HG02763 (cell line): ENCODE data around the gene ICAM4.

Source experiments
- ATAC-seq: cut with Tn5 transposase; IDR thresholded peaks from one replicate; pipeline ENCODE4 v1.9.1; 2021; ENCODE audit warnings: mild to moderate bottlenecking, moderate library complexity; ENCODE audit not compliant: unreplicated experiment

Gene ICAM4

DNA sequence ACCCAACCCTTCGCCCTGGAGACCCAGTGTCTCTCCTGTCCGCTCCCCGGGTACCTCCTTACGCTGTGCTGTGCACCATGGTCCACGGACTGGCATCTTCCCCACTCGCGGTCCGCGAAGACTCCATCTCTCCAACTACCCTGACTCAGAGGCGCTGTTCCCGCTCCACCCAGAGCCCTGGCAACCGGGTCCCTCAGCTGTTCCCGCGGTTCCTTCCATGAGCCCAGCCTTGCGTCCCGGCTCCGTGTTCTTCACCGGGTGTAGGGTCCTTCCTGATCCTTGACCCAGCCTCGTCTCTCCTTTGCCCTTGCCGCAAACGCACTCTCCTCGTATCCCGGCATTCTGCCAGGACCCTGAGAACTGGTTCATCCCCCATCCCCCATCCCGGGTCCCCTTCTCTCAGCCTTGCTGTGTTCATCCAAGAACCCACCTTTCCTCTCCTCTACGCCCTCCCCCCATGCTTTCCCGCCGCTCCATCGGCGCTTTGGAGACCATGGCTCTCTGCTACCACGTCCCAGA is 3.7 kb downstream of the ICAM4 start:
- ATAC-seq: no peak

DNA sequence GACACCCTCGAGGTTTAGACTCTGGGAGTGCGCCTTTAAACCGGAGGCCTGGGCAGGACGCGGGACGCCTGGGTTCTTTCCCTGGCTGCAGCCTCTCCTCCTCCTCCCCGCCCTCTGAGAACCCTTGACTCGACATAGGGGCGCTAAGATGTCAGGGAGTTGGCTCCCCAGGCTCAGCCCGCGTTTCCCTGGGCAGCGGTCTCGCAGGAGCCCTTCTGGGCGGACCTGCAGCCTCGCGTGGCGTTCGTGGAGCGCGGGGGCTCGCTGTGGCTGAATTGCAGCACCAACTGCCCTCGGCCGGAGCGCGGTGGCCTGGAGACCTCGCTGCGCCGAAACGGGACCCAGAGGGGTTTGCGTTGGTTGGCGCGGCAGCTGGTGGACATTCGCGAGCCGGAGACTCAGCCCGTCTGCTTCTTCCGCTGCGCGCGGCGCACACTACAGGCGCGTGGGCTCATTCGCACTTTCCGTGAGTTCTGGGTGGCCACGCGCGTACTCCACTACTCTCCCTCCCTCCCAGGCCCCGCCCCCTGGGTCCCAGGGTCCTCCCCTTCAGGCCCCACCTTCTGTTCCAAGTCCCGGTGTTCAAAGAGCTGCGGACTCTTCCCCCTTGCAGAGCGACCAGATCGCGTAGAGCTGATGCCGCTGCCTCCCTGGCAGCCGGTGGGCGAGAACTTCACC is 4.3 kb downstream of the ICAM4 start:
- ATAC-seq: no peak

DNA sequence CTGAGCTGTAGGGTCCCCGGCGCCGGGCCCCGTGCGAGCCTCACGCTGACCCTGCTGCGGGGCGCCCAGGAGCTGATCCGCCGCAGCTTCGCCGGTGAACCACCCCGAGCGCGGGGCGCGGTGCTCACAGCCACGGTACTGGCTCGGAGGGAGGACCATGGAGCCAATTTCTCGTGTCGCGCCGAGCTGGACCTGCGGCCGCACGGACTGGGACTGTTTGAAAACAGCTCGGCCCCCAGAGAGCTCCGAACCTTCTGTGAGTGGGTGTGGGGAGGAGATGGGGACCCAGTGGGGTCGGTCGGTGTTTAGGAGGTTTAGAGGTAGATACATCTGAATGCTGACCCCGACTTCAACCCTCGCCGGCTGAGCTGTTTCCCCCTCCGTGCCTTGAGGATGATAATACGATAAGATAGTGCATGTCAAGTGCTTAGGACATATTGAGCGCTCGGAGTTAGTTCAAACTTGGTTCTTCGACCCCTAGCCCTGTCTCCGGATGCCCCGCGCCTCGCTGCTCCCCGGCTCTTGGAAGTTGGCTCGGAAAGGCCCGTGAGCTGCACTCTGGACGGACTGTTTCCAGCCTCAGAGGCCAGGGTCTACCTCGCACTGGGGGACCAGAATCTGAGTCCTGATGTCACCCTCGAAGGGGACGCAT is 4.9 kb downstream of the ICAM4 start:
- ATAC-seq: no peak

DNA sequence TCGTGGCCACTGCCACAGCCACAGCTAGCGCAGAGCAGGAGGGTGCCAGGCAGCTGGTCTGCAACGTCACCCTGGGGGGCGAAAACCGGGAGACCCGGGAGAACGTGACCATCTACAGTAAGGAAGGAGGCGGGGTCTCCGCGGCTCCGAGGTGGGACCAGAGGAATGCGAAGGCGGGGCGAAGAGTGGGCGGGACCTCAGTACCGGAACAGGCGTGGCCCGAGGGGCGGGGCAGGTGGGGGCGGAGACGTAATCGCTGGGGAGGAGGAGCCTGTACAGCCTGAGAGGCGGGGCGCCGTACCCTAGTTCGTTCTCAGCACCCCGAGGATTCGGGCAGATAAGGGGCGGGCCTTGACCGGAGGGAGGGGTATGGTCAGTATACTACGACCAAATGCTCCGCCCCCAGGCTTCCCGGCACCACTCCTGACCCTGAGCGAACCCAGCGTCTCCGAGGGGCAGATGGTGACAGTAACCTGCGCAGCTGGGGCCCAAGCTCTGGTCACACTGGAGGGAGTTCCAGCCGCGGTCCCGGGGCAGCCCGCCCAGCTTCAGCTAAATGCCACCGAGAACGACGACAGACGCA is 5.5 kb downstream of the ICAM4 start:
- ATAC-seq: peak; percentile 43

DNA sequence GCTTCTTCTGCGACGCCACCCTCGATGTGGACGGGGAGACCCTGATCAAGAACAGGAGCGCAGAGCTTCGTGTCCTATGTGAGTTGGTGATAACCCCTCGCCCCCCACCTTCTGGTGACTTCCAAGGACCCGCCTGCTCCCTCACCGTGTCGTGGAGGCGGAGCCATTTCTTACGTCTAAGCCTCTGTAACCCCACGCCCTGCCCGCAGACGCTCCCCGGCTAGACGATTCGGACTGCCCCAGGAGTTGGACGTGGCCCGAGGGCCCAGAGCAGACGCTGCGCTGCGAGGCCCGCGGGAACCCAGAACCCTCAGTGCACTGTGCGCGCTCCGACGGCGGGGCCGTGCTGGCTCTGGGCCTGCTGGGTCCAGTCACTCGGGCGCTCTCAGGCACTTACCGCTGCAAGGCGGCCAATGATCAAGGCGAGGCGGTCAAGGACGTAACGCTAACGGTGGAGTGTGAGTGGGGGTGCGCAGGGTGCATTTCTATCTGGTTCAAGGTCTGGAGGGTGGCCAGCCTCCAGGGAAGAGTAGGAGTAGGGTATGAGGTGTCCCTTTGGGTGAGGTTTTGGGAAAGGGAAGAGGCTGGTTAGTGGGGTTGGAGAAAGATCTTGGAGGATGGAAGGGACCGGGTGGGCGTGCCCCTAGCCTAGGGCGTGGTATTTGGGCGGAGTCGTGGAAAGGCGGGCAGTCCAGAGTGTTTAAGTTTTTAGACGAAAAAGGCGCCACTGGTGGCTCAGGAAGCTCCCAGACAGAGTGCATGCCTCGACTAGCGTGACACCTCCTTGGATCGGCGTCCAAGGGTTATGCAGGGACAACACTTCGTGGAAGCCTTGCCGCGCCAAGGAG is 6.3 kb downstream of the ICAM4 start:
- no peak for ATAC-seq

DNA sequence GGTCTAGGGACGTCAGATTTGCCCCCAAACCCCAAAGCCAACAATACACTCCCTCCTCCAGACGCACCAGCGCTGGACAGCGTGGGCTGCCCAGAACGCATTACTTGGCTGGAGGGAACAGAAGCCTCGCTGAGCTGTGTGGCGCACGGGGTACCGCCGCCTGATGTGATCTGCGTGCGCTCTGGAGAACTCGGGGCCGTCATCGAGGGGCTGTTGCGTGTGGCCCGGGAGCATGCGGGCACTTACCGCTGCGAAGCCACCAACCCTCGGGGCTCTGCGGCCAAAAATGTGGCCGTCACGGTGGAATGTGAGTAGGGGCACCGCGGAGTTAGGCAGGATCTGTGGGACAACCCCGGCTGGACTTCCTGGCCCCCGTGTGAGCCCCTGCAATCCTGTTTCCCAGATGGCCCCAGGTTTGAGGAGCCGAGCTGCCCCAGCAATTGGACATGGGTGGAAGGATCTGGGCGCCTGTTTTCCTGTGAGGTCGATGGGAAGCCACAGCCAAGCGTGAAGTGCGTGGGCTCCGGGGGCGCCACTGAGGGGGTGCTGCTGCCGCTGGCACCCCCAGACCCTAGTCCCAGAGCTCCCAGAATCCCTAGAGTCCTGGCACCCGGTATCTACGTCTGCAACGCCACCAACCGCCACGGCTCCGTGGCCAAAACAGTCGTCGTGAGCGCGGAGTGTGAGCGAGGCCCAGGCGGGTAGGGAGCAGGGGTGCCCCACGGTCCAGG is 7.0 kb downstream of the ICAM4 start:
- ATAC-seq: no peak

DNA sequence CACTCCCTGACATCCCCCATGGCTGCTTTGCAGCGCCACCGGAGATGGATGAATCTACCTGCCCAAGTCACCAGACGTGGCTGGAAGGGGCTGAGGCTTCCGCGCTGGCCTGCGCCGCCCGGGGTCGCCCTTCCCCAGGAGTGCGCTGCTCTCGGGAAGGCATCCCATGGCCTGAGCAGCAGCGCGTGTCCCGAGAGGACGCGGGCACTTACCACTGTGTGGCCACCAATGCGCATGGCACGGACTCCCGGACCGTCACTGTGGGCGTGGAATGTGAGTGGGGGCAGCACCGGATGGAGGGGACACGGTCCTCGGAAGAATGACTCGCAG is 7.6 kb downstream of the ICAM4 start:
- ATAC-seq: no peak

DNA sequence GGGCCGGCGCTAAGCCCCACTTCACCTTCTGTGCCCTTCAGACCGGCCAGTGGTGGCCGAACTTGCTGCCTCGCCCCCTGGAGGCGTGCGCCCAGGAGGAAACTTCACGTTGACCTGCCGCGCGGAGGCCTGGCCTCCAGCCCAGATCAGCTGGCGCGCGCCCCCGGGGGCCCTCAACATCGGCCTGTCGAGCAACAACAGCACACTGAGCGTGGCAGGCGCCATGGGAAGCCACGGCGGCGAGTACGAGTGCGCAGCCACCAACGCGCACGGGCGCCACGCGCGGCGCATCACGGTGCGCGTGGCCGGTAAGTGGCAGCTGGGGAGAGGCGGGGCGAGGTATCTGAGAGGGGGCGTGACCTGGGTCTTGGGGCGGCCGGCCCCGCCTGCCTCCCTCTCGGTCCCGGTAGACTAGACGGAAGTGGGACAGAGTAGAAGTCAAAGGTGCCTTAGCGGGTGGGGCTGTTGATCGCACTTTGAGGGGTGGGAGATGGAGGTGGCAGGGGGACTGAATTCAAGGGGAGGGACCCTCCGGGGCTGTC is 8.6 kb downstream of the ICAM4 start:
- ATAC-seq: no peak

- ATAC-seq: no peak
Measured at GRCh38 chr19:10295847-10296591, 9.3 kb downstream of the ICAM4 start.

DNA sequence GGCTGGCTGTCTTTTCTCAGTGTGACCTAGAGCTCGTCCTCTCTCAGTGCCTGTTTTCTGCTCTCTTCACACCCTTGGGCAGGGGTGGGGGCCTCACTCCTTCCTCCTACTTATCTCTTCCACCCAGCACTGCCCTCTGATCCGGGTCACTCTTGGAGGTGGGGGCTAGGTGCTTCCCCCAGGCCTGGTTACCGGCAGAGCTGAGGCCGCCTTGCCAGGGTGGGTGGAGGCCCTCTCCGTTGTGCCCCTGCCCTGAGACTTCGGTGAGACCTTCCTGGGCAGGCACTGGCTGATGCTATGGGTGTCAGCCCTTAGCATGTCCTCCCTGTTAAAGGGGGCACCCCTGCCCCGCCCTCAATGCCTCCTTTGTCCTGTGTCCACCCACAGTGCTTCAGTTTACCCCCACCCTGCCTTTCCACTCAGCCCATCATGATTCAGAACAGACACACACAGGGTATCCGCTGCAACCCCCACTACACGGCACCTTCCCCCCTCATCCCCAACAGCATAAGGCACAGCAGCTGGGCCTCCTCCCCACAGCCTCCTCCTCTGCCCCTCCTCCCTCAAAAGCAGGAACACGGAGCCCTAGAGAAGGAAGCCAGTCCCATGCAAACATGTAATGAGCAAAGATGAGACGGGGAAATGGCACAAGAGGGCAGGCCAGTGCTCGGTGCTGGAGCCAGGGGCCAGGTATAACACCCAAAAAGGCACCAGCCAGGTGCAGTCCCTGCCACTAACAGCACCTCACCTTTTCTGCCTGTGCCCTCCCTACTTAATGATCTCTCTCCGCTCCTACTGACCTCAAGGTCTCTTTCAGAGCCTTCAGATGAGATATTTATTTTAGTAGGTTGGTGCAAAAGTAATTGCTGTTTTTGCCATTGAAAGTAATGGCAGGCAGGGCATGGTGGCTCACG is 13.0 kb downstream of the ICAM4 start:
- ATAC-seq: no peak

DNA sequence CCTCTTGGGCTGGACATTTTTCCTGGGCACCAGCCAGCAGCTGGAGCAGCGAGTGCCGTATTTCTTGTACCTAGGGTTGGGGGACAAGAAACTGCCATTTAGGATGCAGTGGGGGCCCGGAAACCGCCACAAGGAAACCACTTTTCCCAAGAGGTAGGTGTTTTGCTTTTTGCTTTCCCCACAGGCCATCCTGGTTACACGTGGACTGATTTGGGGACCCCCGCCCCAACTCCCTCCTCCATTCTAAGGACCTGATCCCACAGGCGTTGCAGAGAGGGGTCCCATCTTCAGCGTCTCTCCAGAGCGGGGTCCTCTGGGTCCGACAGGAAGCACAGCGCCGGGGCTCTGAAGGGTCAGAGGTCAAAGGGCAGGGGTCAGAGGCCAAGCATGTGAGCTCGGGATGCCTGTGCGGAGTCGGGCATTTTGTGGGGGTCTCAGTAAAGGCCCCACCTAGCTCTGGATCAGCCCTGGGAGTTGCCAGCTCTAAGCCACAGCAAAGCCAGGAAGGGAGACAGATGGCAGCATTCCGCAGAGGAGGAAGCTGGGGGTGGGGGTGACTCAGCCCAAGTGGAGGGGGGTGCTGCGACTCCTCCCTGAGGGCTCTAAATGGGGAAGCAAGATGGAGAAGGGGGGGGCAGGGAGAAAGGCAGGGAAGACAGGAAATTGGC is 18.5 kb downstream of the ICAM4 start:
- ATAC-seq: no peak

DNA sequence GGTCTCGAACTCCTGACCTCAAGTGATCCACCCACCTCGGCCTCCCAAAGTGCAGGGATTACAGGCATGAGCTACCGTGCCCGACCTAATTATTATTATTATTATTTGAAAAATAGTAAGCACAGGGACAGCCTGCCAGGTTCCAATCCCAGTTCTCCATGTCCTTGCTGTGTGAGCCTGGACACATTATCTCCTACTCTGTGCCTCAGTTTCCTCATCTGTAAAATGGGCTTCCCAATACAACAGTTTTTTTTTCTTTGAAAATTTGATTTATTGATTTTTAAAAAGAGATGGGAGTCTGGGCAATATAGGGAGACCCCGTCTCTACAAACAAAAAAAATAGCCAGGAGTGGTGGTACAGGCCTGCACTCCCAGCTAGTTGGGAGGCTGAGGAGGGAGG is 19.6 kb downstream of the ICAM4 start:
- ATAC-seq: no peak

- no peak for ATAC-seq
Measured at GRCh38 chr19:10309423-10309822, 22.7 kb downstream of the ICAM4 start, which contains the start of gene ZGLP1. Gene ZGLP1, minus strand, starts transcription at chr19:10309815.

DNA sequence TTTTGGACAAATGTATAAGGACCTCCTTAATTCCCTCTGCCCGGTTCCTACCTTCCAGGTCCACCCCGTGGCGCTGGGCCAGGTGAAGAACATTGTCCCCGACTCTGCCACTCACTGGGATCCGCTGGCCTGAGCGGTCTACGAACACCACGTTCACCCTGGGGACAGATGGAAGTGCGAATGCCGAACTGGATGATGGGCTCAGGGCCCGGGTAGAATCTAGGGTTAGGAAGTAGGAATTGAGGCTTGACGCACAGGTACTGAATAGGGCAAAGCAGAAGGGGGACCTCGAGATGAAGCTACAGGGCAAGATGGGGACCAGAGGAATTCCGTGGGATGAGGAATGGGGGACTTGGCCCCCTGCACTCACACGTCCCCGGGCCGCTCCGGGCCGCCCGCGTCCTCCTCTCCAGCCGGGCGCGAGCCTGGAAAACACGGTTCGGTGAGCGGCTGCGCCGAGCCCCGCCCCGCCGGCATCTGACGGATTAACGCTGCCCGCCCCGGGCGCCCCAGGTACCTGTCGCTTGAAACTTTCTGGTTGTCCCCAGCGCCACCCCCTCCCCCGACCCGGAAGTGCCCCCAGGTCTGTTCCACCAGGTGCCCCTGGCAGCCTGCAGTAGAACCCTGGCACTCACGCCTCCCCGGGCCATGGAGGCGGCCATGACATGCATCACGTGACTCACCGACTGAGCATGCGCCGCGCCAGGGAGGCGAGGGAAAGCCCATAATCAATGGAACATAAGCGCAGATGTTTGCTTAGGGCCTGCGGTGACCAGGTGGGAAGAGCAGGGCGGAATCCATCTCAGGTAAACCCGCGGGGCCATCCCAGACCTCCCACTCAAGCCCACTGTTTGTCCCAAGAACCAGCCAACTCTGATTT is 28.8 kb downstream of the ICAM4 start, which contains the start of gene FDX2:
TSS of gene FDX2 (minus strand) at position 681 of the 880 bp plus-strand sequence. CDS start at position 662, 19 bp downstream.
- ATAC-seq: peak; percentile 72

DNA sequence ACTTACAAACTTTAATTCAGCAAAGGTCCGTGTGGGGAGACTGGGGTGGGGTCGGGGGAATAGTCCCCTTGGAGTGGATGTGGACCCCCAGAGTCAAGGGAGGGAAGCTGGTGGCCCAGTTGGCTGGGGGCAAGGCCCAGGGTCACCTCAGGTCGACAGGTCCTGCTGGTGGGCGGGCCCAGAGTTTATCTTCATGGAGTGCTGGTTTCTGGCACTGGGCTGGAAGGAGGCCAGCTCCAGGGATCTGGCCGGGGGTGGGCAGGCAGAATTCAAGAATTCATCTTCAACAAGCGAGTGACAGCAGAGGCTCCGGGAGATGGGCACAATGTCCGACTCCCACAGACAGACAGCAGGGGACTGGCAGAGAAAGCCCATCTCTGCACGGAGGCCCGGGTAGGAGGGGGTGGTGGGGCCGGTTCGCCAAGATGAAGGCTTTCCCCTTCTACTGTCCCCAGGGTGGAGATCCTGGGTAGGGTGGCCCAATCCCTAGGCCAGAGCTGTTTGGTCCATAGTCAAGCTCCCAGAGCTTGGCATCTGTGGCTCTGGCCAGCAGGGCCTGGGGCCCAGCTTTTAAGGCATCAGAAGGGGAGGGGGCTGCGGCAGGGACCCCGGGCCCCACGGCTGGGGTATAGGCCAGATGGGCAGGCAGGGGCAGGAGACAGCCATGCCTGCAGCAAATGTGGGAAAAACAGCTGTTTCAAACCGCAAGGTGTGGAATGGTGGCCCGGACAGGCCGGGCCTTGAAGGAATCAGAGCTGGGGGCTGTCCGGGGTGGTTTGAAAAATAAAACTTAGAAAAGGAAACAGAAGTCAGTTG is 29.7 kb downstream of the ICAM4 start:
- ATAC-seq: no peak
